Keratinocyte (primary cell): ENCODE data around the gene SOX1. TPM values are rescaled to one million over a fixed set of nuclear protein-coding genes. Genes with fewer than 3 reads are reported as not detected.
A peak's percentile ranks its signal among the peaks of the same experiment; 100 is the strongest.

ENCODE experiments used
- DNase-seq: peaks from one replicate; pipeline ENCODE4 v3.0.0-alpha.2; 2011; ENCODE audit warnings: low read depth, missing footprints, low spot score
- FAIRE-seq: peaks from 2 replicates; lab custom pipeline; 2011; peaks lifted over from hg19 to GRCh38; lab: Jason Lieb, UNC
- H2AFZ ChIP-seq: 2 replicates; pipeline ENCODE4 v1.6.0; 2012; ENCODE audit warnings: low read length, control low read depth, inconsistent platforms; ENCODE audit not compliant: control insufficient read depth
- H3K27ac ChIP-seq: 2 replicates; pipeline ENCODE4 v1.5.1; 2011; ENCODE audit warnings: low read length; ENCODE audit not compliant: control insufficient read depth, insufficient read depth
- H3K27me3 ChIP-seq: 3 replicates; pipeline ENCODE4 v1.6.0; 2011; ENCODE audit warnings: low read length; ENCODE audit not compliant: control insufficient read depth, insufficient read depth; ENCODE audit errors: extremely low read depth
- H3K36me3 ChIP-seq, 2 experiments: 2 replicates in 1 of 2; 3 replicates in 1 of 2; pipeline ENCODE4 v1.5.1; 2011; ENCODE audit warnings: low read length in 2 of 2, mild to moderate bottlenecking in 1 of 2; ENCODE audit not compliant: control insufficient read depth in 2 of 2, insufficient read depth in 2 of 2; ENCODE audit errors: extremely low read depth in 1 of 2
- H3K4me1 ChIP-seq: 3 replicates; pipeline ENCODE4 v1.5.1; 2011; ENCODE audit warnings: low read length; ENCODE audit not compliant: control insufficient read depth, insufficient read depth; ENCODE audit errors: extremely low read depth
- H3K4me2 ChIP-seq: 3 replicates; pipeline ENCODE4 v1.6.0; 2011; ENCODE audit warnings: low read depth, low read length; ENCODE audit not compliant: control insufficient read depth, insufficient read depth; ENCODE audit errors: extremely low read depth
- H3K4me3 ChIP-seq, 3 experiments: fragments of 200-600 bp in 1 of 3; sonication (generic) in 1 of 3; 2 replicates in 2 of 3; 3 replicates in 1 of 3; pipeline ENCODE4 v1.5.1; 2011 to 2016; ENCODE audit warnings: low read length in 3 of 3, mild to moderate bottlenecking in 3 of 3, control low read depth in 2 of 3, inconsistent platforms in 1 of 3, low read depth in 1 of 3, mixed read lengths in 1 of 3, mixed run types in 1 of 3, moderate library complexity in 1 of 3; ENCODE audit not compliant: control insufficient read depth in 2 of 3, insufficient read depth in 2 of 3; ENCODE audit errors: extremely low read depth in 1 of 3
- H3K79me2 ChIP-seq: 2 replicates; pipeline ENCODE4 v1.6.0; 2012; ENCODE audit warnings: low read length; ENCODE audit not compliant: control insufficient read depth, insufficient read depth
- H3K9ac ChIP-seq: 3 replicates; pipeline ENCODE4 v1.6.0; 2011; ENCODE audit warnings: low read length; ENCODE audit not compliant: control insufficient read depth, insufficient read depth; ENCODE audit errors: extremely low read depth
- H3K9me1 ChIP-seq: 3 replicates; pipeline ENCODE4 v1.6.0; 2011; ENCODE audit warnings: low read length; ENCODE audit not compliant: control insufficient read depth, insufficient read depth; ENCODE audit errors: extremely low read depth
- H3K9me3 ChIP-seq: 2 replicates; pipeline ENCODE4 v1.5.1; 2012; ENCODE audit warnings: low read depth, low read length; ENCODE audit not compliant: control insufficient read depth
- H4K20me1 ChIP-seq: 3 replicates; pipeline ENCODE4 v1.6.0; 2011; ENCODE audit warnings: low read length; ENCODE audit not compliant: control insufficient read depth, insufficient read depth; ENCODE audit errors: extremely low read depth
- EZH2 ChIP-seq: IDR thresholded peaks from one replicate; pipeline ENCODE4 v1.6.1; 2012; ENCODE audit warnings: inconsistent platforms, mild to moderate bottlenecking, low read length, moderate library complexity
- dilution Hi-C: fragments of 300-500 bp; cut with MboI; formaldehyde crosslinking; loops from one replicate; pipeline ENCODE4 v1.7.0; 2020; ENCODE audit warnings: low sequenced_read_pairs; ENCODE audit not compliant: extremely low pct_ligation_motif_present
- polyA plus RNA-seq, 5 experiments: library from polyadenylated mRNA; depleted of rRNA in 3 of 5; stranded (reverse) in 3 of 5; stranded (forward) in 1 of 5; unstranded in 1 of 5; fragments of >200 nt; gene quantifications; 1 replicate in 1 of 5; 2 replicates in 3 of 5; 3 replicates in 1 of 5; pipeline versions ENCODE4 v1.2.1 to v1.2.3, GENCODE V29; 2011 to 2012; ENCODE audit warnings: missing spikeins in 2 of 5, low read depth in 1 of 5, low replicate concordance in 1 of 5
- TF ChIP-seq, protein P1 (sequence below), 3 experiments: IDR thresholded peaks in 1 of 3; conservative IDR thresholded peaks in 1 of 3; optimal IDR thresholded peaks in 1 of 3; 2 replicates in 2 of 3; 3 replicates in 1 of 3; pipeline versions ENCODE3 to v1.5.1; 2011; ENCODE audit warnings: low read length in 3 of 3, mild to moderate bottlenecking in 3 of 3, moderate library complexity in 2 of 3, control low read depth in 1 of 3, inconsistent platforms in 1 of 3; ENCODE audit not compliant: insufficient read depth in 2 of 3; ENCODE audit errors: extremely low read depth in 1 of 3

SOX1 gene
- polyA plus RNA-seq, 1 donor (not counting 4 experiments of a cell fraction or from before 2014, with no cell fraction given) = not detected

DNA sequence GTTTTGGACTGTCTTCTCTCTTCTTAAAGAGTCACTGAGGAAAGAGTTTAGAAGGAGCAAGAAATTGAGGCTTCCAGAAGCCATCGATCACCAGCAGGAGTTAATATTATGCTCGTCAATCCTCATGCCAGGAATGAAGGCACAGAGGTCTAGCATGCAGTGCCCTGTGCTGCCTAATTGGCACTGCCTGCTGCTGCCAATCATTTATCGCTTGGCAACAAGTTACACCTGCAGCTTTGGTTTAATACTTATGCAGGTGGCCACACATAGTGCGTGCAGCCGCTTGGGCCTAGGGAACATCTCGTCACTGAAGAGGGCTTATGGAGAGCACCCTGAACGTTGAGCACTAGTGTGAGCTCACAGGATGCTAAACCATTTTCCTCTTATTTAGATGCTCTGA is 2.7 kb upstream of the SOX1 start:
- FAIRE-seq = no peak
- H3K36me3 ChIP-seq = no peaks in the 10 kb centered on the region
- no peaks in the 10 kb centered on the region for H3K79me2 ChIP-seq
- H3K9ac ChIP-seq = no peak overlapping the region
- H2AFZ ChIP-seq = no peak overlapping the region
- no peaks in the 10 kb centered on the region for H3K9me3 ChIP-seq
- TF ChIP-seq EZH2 = peak; percentile 44
- TF ChIP-seq, protein P1, sequence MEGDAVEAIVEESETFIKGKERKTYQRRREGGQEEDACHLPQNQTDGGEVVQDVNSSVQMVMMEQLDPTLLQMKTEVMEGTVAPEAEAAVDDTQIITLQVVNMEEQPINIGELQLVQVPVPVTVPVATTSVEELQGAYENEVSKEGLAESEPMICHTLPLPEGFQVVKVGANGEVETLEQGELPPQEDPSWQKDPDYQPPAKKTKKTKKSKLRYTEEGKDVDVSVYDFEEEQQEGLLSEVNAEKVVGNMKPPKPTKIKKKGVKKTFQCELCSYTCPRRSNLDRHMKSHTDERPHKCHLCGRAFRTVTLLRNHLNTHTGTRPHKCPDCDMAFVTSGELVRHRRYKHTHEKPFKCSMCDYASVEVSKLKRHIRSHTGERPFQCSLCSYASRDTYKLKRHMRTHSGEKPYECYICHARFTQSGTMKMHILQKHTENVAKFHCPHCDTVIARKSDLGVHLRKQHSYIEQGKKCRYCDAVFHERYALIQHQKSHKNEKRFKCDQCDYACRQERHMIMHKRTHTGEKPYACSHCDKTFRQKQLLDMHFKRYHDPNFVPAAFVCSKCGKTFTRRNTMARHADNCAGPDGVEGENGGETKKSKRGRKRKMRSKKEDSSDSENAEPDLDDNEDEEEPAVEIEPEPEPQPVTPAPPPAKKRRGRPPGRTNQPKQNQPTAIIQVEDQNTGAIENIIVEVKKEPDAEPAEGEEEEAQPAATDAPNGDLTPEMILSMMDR (optimal IDR thresholded peaks at IDR 0.05 in 1 of 3, IDR thresholded peaks at IDR 0.05 in 1 of 3, conservative IDR thresholded peaks at IDR 0.05 in 1 of 3; ENCODE audit: extremely low read depth in 1 of 3, insufficient read depth in 2 of 3, low read length in 3 of 3) = no peak
- dilution Hi-C loops = no loop called here
- peaks cover 85% of the 10 kb centered on the region for H3K27me3 ChIP-seq
- no peak overlapping the region for H3K4me3 ChIP-seq
- no peak for DNase-seq
- H3K27ac ChIP-seq = no peak overlapping the region
- no peaks in the 10 kb centered on the region for H3K4me1 ChIP-seq
- H3K9me1 ChIP-seq = no peaks in the 10 kb centered on the region
- H4K20me1 ChIP-seq = no peaks in the 10 kb centered on the region
- H3K4me2 ChIP-seq = no peak overlapping the region

DNA sequence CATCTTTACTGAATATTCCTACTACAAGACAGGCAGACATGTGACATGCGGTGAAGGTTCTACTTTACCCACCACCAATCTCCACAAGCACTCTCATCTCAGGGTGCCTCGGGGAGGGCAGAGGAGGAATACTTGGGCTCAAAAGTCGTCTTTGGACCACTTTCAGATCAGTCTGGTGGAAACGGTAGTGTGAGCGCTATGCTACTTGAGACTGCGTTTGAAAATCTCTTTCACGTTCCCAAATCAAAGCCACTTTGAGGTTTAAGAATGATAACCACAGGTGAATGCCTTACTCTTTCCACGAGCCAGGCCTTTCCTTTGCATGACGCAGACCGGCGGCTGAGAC is 1.5 kb upstream of the SOX1 start:
- H3K9ac ChIP-seq = no peak overlapping the region
- no peaks in the 10 kb centered on the region for H3K4me1 ChIP-seq
- H4K20me1 ChIP-seq = no peaks in the 10 kb centered on the region
- DNase-seq (no peak), FAIRE-seq (no peak)
- no peak overlapping the region for H3K27ac ChIP-seq
- H3K9me1 ChIP-seq = no peaks in the 10 kb centered on the region
- TF ChIP-seq EZH2 = no peak
- TF ChIP-seq, protein P1 (optimal IDR thresholded peaks at IDR 0.05 in 1 of 3, IDR thresholded peaks at IDR 0.05 in 1 of 3, conservative IDR thresholded peaks at IDR 0.05 in 1 of 3; ENCODE audit: extremely low read depth in 1 of 3, insufficient read depth in 2 of 3, low read length in 3 of 3) = no peak
- no peak overlapping the region for H3K4me3 ChIP-seq
- dilution Hi-C loops = no loop called here
- H3K9me3 ChIP-seq = no peaks in the 10 kb centered on the region
- H3K27me3 ChIP-seq = peaks cover 84% of the 10 kb centered on the region
- no peak overlapping the region for H3K4me2 ChIP-seq
- no peaks in the 10 kb centered on the region for H3K79me2 ChIP-seq
- H2AFZ ChIP-seq = no peak overlapping the region
- no peaks in the 10 kb centered on the region for H3K36me3 ChIP-seq
